Transverse colon (tissue), 4 donors: Measurements from ENCODE around the gene INPP4B. TPM values are rescaled to one million over a fixed set of nuclear protein-coding genes. Genes with fewer than 3 reads are reported as not detected.

Experiments used
- DNase-seq: peaks from one replicate; pipeline ENCODE4 v3.0.0-alpha.2; 2019
- H3K27ac ChIP-seq, 4 donors: fragments of 200-600 bp; sonication (generic); 2 replicates each; pipeline ENCODE4 v1.5.1; 2016 to 2018; ENCODE audit warnings: inconsistent platforms in 4 of 4
- H3K27me3 ChIP-seq: fragments of 200-600 bp; sonication (generic); 2 replicates; pipeline ENCODE4 v1.5.1; 2017; ENCODE audit warnings: inconsistent platforms
- H3K36me3 ChIP-seq, 4 donors: fragments of 200-600 bp; sonication (generic); 2 replicates each; pipeline ENCODE4 v1.5.1; 2017 to 2019; ENCODE audit warnings: inconsistent platforms in 4 of 4
- H3K4me1 ChIP-seq, 4 donors: fragments of 200-600 bp; sonication (generic); 2 replicates each; pipeline ENCODE4 v1.5.1; 2017 to 2020; ENCODE audit warnings: inconsistent platforms in 4 of 4
- H3K4me3 ChIP-seq, 4 donors: fragments of 200-600 bp; sonication (generic); 1 replicate in 1 of 4; 2 replicates in 3 of 4; pipeline versions ENCODE4 v1.5.1 to v1.6.1; 2017 to 2019; ENCODE audit warnings: inconsistent platforms in 4 of 4
- H3K9me3 ChIP-seq, 2 donors: fragments of 200-600 bp; sonication (generic); 2 replicates each; pipeline ENCODE4 v1.5.1; 2017 to 2019; ENCODE audit warnings: inconsistent platforms in 2 of 2
- EP300 ChIP-seq: sonication (generic); formaldehyde crosslinking; IDR thresholded peaks from one replicate; pipeline ENCODE4 v1.6.1; 2017; ENCODE audit warnings: antibody characterized with exemption, low read depth
- POLR2A ChIP-seq: fragments of 450-650 bp; IDR thresholded peaks from one replicate; pipeline ENCODE4 v1.6.1; 2016; ENCODE audit warnings: antibody characterized with exemption, mild to moderate bottlenecking, moderate library complexity
- POLR2AphosphoS5 ChIP-seq, 3 donors: sonication (generic); formaldehyde crosslinking; IDR thresholded peaks; one replicate each; pipeline ENCODE4 v1.6.1; 2016; ENCODE audit warnings: antibody characterized with exemption in 3 of 3
- WGBS, 2 donors: methylation state at CpG; one replicate each; pipeline ENCODE4 v1.1.5; 2018; ENCODE audit warnings: low coverage in 1 of 2; 5-methylcytosine and 5-hydroxymethylcytosine counted together
- in situ Hi-C, 4 donors: fragments of 200-750 bp; cut with MboI; loops; one replicate each; pipeline versions ENCODE4 v1.15.0 to v1.15.1; 2017; ENCODE audit warnings: low sequenced_read_pairs in 3 of 4, low pct_ligation_motif_present in 1 of 4, low pct_unique_long_range_greater_than_20kb in 1 of 4
- intact Hi-C: fragments of 100-400 bp; cut with DNase I; formaldehyde crosslinking; loops from one replicate; pipeline ENCODE4 v1.15.1; 2023; ENCODE audit warnings: low total_unique reads
- total RNA-seq, 4 donors: library from RNA; depleted of rRNA; stranded (reverse); fragments of >200 nt; gene quantifications; one replicate each; pipeline ENCODE4 v1.1.0, GENCODE V29; 2016
- TF ChIP-seq, protein P1 (sequence below), 5 experiments: fragments of 200-600 bp in 3 of 5; fragments of 450-650 bp in 2 of 5; sonication (generic) in 3 of 5; IDR thresholded peaks; 1 replicate in 2 of 5; 2 replicates in 3 of 5; pipeline ENCODE4 v1.5.1; 2016 to 2017; ENCODE audit warnings: antibody characterized with exemption in 5 of 5, inconsistent platforms in 3 of 5, mild to moderate bottlenecking in 2 of 5, moderate library complexity in 1 of 5

The INPP4B gene
- total RNA-seq, 4 donors from 2014 or later = 18.3 to 33.8 (median 31.4) TPM

DNA sequence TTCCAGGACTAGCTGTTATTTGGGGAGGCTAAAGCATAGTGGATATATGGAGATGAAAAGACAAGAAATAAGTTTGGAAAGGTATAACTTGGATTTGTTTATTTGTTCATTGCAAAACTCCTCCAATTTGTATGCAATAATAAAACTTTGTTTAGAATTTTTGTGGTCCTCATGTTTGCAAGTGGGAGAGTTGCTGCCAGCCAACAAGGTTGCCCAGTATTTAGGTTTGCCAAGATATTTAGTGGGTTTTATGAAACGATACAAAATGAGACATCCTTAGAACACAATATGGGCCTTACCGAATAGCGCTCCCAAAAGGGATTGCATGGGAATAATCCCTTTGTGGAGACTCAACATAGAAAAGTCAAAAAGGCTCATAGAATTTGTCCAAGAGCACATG is 162.1 kb downstream of the INPP4B start:
- Histone ChIP-seq H3K4me3 (no peak overlapping the region), H3K9me3 (no peaks in the 10 kb centered on the region), H3K27me3 (no peaks in the 10 kb centered on the region), H3K4me1 (no peaks in the 10 kb centered on the region), H3K27ac (no peak overlapping the region), H3K36me3 (no peaks in the 10 kb centered on the region)
- DNase-seq = no peak
- TF ChIP-seq, protein P1, sequence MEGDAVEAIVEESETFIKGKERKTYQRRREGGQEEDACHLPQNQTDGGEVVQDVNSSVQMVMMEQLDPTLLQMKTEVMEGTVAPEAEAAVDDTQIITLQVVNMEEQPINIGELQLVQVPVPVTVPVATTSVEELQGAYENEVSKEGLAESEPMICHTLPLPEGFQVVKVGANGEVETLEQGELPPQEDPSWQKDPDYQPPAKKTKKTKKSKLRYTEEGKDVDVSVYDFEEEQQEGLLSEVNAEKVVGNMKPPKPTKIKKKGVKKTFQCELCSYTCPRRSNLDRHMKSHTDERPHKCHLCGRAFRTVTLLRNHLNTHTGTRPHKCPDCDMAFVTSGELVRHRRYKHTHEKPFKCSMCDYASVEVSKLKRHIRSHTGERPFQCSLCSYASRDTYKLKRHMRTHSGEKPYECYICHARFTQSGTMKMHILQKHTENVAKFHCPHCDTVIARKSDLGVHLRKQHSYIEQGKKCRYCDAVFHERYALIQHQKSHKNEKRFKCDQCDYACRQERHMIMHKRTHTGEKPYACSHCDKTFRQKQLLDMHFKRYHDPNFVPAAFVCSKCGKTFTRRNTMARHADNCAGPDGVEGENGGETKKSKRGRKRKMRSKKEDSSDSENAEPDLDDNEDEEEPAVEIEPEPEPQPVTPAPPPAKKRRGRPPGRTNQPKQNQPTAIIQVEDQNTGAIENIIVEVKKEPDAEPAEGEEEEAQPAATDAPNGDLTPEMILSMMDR (IDR thresholded peaks at IDR 0.05) = no peak
- no peak for TF ChIP-seq POLR2A
- intact Hi-C loops (no loop called here), in situ Hi-C loops (no loop called here)
- WGBS, 2 donors = 87 to 92% methylated on average over 3 of the region's 3 CpGs

DNA sequence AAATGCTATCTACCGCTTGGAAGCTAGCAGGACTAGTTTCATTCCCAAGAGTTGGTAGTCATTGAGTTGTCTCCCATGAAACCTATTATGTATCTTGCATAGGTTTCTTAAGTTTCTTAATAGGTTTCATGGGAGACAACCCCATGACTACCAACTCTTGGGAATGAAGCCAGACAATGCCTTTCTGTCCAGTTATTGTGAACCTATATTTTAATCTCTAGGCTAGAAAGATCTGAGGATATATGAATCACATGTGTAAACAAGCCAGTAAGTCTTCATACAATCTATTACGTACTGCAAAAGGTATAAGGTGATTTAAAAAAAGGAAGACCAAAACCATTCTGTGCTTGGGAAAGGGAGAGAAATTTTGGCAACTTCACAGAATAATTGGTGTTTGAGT is 162.6 kb downstream of the INPP4B start:
- no peak for TF ChIP-seq POLR2AphosphoS5 (IDR thresholded peaks at IDR 0.05)
- TF ChIP-seq EP300 = no peak
- TF ChIP-seq, protein P1 (IDR thresholded peaks at IDR 0.05) = no peak
- no peak for TF ChIP-seq POLR2A
- H3K4me1 ChIP-seq = no peaks in the 10 kb centered on the region
- DNase-seq = no peak
- H3K27me3 ChIP-seq = no peaks in the 10 kb centered on the region
- H3K27ac ChIP-seq = no peak overlapping the region
- H3K9me3 ChIP-seq = no peaks in the 10 kb centered on the region
- H3K36me3 ChIP-seq = no peaks in the 10 kb centered on the region
- H3K4me3 ChIP-seq = no peak overlapping the region
- intact Hi-C loops = no loop called here
- in situ Hi-C loops = no loop called here
- 83 to 85% methylated on average over 1 to 2 of the region's 2 CpGs for WGBS, 2 donors

DNA sequence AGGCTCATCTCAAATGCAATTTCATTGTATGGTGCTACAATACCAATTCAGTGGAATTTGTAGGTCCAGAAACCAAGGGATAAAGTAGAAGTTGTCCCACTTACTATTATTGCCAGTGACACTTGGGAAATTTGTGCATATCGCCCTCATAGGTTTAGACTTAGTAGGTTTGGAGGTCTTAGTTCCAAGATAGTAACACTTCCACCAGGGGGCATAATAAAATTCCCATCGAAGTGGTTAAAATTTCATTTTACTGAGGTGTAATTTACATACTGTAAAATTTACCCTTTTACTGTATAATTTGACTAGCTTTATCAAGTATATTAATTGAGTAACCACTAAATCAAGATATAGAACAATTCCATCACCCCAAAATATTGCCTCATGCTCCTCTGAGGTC is 174.6 kb downstream of the INPP4B start:
- 83 to 90% methylated on average over 2 of the region's 2 CpGs for WGBS, 2 donors
- DNase-seq = no peak
- H3K27ac ChIP-seq = no peak overlapping the region
- peaks cover 14 to 21% of the 10 kb centered on the region in 2 donors for H3K9me3 ChIP-seq
- H3K4me3 ChIP-seq = no peak overlapping the region
- H3K4me1 ChIP-seq = no peaks in the 10 kb centered on the region
- TF ChIP-seq EP300 = no peak
- TF ChIP-seq, protein P1 (IDR thresholded peaks at IDR 0.05) = no peak
- no peak for TF ChIP-seq POLR2AphosphoS5 (IDR thresholded peaks at IDR 0.05)
- no peak for TF ChIP-seq POLR2A
- intact Hi-C loops = no loop called here
- in situ Hi-C loops = no loop called here
- H3K36me3 ChIP-seq = no peaks in the 10 kb centered on the region
- H3K27me3 ChIP-seq = no peaks in the 10 kb centered on the region

DNA sequence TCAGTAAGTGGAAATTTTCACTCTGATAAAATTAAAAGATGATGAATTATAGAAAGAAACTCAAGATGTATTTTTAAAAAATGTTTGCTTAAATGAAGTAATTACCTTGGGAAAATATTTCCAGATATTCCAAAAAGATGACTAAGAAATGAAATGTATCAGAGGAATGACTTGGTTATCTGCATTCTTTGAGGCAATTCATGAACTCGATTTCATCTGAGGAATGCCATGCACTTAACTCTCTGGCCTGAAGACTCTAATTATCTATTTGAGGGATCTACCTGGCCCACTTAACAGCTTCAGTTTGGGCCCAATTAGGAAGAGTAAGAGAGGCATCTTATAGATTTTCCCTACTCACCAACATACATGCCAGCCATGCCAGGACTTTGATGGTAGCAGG is 182.3 kb downstream of the INPP4B start:
- in situ Hi-C loops = no loop called here
- TF ChIP-seq, protein P1 (IDR thresholded peaks at IDR 0.05) = no peak
- TF ChIP-seq POLR2A = no peak
- no peak for TF ChIP-seq EP300
- TF ChIP-seq POLR2AphosphoS5 (IDR thresholded peaks at IDR 0.05) = no peak

More for the DNA sequence above, 182.3 kb downstream of the INPP4B start:
- H3K27me3 ChIP-seq = no peaks in the 10 kb centered on the region
- H3K36me3 ChIP-seq = no peaks in the 10 kb centered on the region
- no peaks in the 10 kb centered on the region for H3K4me1 ChIP-seq
- WGBS, 2 donors = 88% methylated on average over 1 of the region's 1 CpG; no CpG with 5 or more reads in 1 of the 2 donors
- intact Hi-C loops = no loop called here
- DNase-seq = no peak
- no peak overlapping the region for H3K4me3 ChIP-seq
- H3K9me3 ChIP-seq = peaks cover 21 to 22% of the 10 kb centered on the region in 2 donors
- H3K27ac ChIP-seq = no peak overlapping the region
